WTC11 (cell line): ENCODE data around the gene EVC2. TPM values are rescaled to one million over a fixed set of nuclear protein-coding genes. Genes with fewer than 3 reads are reported as not detected.

Experiments used
- ATAC-seq: fragments of 200-7000 bp; cut with Tn5 transposase; 2 replicates; pipeline ENCODE4 v1.10.0; 2021; ENCODE audit warnings: mild to moderate bottlenecking, moderate library complexity
- CTCF ChIA-PET: fragments of 300-600 bp; sonication (Branson Sonifier 250); formaldehyde crosslinking; loops from one replicate; lab custom pipeline; 2021; ENCODE audit warnings: antibody characterized with exemption; lab: Charles Lee
- POLR2A ChIA-PET: fragments of 350-600 bp; sonication (Branson Sonifier 250); formaldehyde crosslinking; loops from one replicate; lab custom pipeline; 2021; ENCODE audit warnings: antibody characterized with exemption; lab: Charles Lee
- DNase-seq: peaks from one replicate; pipeline ENCODE4 v3.0.0; 2021; ENCODE audit warnings: low spot score
- H3K27ac Mint-ChIP-seq: 2 replicates; pipeline ENCODE4 v1.8.0; 2021; ENCODE audit warnings: mixed read lengths
- H3K27me3 Mint-ChIP-seq: 2 replicates; pipeline ENCODE4 v1.8.0; 2021; ENCODE audit warnings: low read depth, mild to moderate bottlenecking, moderate library complexity, mixed read lengths
- H3K36me3 Mint-ChIP-seq: 2 replicates; pipeline ENCODE4 v1.8.0; 2021; ENCODE audit warnings: mixed read lengths
- H3K4me1 Mint-ChIP-seq: 2 replicates; pipeline ENCODE4 v1.8.0; 2022; ENCODE audit warnings: mixed read lengths
- H3K4me3 Mint-ChIP-seq: 2 replicates; pipeline ENCODE4 v1.8.0; 2021; ENCODE audit warnings: mild to moderate bottlenecking, moderate library complexity, mixed read lengths
- H3K9me3 Mint-ChIP-seq: 2 replicates; pipeline ENCODE4 v1.8.0; 2021; ENCODE audit warnings: mixed read lengths
- ARID4B ChIP-seq: sonication (generic); formaldehyde crosslinking; IDR thresholded peaks from 2 replicates; pipeline ENCODE4 v1.8.0; 2023; ENCODE audit warnings: missing genetic modification reagents, mild to moderate bottlenecking, borderline replicate concordance
- ATF1 ChIP-seq: sonication (generic); formaldehyde crosslinking; IDR thresholded peaks from 2 replicates; pipeline ENCODE4 v1.8.1; 2023; ENCODE audit warnings: mild to moderate bottlenecking, moderate library complexity, missing genetic modification reagents
- ATF6 ChIP-seq: sonication (generic); formaldehyde crosslinking; IDR thresholded peaks from 2 replicates; pipeline ENCODE4 v1.8.1; 2023; ENCODE audit warnings: mild to moderate bottlenecking, missing genetic modification reagents
- CBFB ChIP-seq: sonication (generic); formaldehyde crosslinking; IDR thresholded peaks from 2 replicates; pipeline ENCODE4 v1.8.1; 2022; ENCODE audit warnings: mild to moderate bottlenecking, low read depth, missing genetic modification reagents
- E2F1 ChIP-seq: sonication (generic); formaldehyde crosslinking; IDR thresholded peaks from 2 replicates; pipeline ENCODE4 v1.8.0; 2022; ENCODE audit warnings: mild to moderate bottlenecking, missing genetic modification reagents
- ERG ChIP-seq: fragments of 250-450 bp; sonication (Bioruptor Pico); IDR thresholded peaks from 2 replicates; pipeline ENCODE4 v1.8.0; 2021; ENCODE audit warnings: mild to moderate bottlenecking
- NFATC4 ChIP-seq: fragments of 250-450 bp; sonication (Bioruptor Pico); IDR thresholded peaks from 2 replicates; pipeline ENCODE4 v1.9.0; 2021; ENCODE audit warnings: mild to moderate bottlenecking
- NFE2L1 ChIP-seq: sonication (generic); formaldehyde crosslinking; IDR thresholded peaks from 2 replicates; pipeline ENCODE4 v1.8.1; 2023; ENCODE audit warnings: missing genetic modification reagents
- RORB ChIP-seq: fragments of 250-450 bp; sonication (Bioruptor Pico); IDR thresholded peaks from 2 replicates; pipeline ENCODE4 v1.9.0; 2021; ENCODE audit warnings: mild to moderate bottlenecking
- TP53 ChIP-seq: sonication (generic); formaldehyde crosslinking; IDR thresholded peaks from 2 replicates; pipeline ENCODE4 v1.8.1; 2023; ENCODE audit warnings: mild to moderate bottlenecking, missing genetic modification reagents
- USF1 ChIP-seq: sonication (generic); formaldehyde crosslinking; IDR thresholded peaks from 2 replicates; pipeline ENCODE4 v1.8.0; 2022; ENCODE audit warnings: mild to moderate bottlenecking, missing genetic modification reagents
- ZNF232 ChIP-seq: sonication (generic); formaldehyde crosslinking; IDR thresholded peaks from 2 replicates; pipeline ENCODE4 v1.8.0; 2022; ENCODE audit warnings: mild to moderate bottlenecking, missing genetic modification reagents
- ZNF532 ChIP-seq: fragments of 250-450 bp; sonication (Bioruptor Pico); IDR thresholded peaks from 2 replicates; pipeline ENCODE4 v1.9.0; 2021; ENCODE audit warnings: mild to moderate bottlenecking, borderline replicate concordance
- total RNA-seq: library from RNA; stranded (reverse); gene quantifications from 3 replicates; pipeline ENCODE4 v1.2.3, GENCODE V29; 2021

EVC2 gene
- total RNA-seq, 1 experiment from 2014 or later, result 4.8 TPM

- no peak for TF ChIP-seq NFATC4 (CRISPR knock-in tag)
- no peak for TF ChIP-seq NFE2L1 (CRISPR knock-in tag)
- TF ChIP-seq ATF6 (CRISPR knock-in tag), result no peak
- TF ChIP-seq ZNF232, result no peak
- no peak for TF ChIP-seq ZNF532 (CRISPR knock-in tag)
- no peak for TF ChIP-seq RORB (CRISPR knock-in tag)
- no peak for TF ChIP-seq TP53 (CRISPR knock-in tag)
- TF ChIP-seq CBFB, result no peak
- no peak for TF ChIP-seq E2F1 (CRISPR knock-in tag)
- TF ChIP-seq USF1, result no peak
- no peak for TF ChIP-seq ATF1
Measured at GRCh38 chr4:5711479-5712184, 3.3 kb upstream of the EVC2 start (continued).

- H3K9me3 Mint-ChIP-seq, result peaks cover 7% of the 10 kb centered on the region
- peak within 1 kb of the TSS; percentile 72 for H3K4me3 Mint-ChIP-seq
- ChIA-PET POLR2A (no interaction called here), CTCF (interaction anchor here (0.6 kb wide), 2 partner anchors 41 to 254 kb away, joined by 4 to 5 read pairs; no protein-coding TSS in a partner anchor)
- H3K27ac Mint-ChIP-seq, result no peak within 1 kb of the TSS
- peak; percentile 79 for ATAC-seq
- peaks cover 63% of the 10 kb centered on the region for H3K27me3 Mint-ChIP-seq
- DNase-seq, result peak; percentile 79
- peaks cover 13% of the 10 kb centered on the region for H3K36me3 Mint-ChIP-seq
- peaks cover 19% of the 10 kb centered on the region for H3K4me1 Mint-ChIP-seq
- TF ChIP-seq ERG (CRISPR knock-in tag) (no peak), ZNF532 (CRISPR knock-in tag) (no peak), ARID4B (CRISPR knock-in tag) (no peak)
Measured at GRCh38 chr4:5710961-5711478, 2.7 kb upstream of the EVC2 start, which contains the start of gene EVC. TSS of gene EVC (plus strand) at chr4:5711201. CDS start at chr4:5711381, 180 bp downstream.
